Measurements from ENCODE around the gene FGA.
"Not testable (repeated sequence)": the region's sequence is repeated elsewhere in the genome, so short reads cannot be mapped to it uniquely, and the experiment has no call there.

Gene FGA

GRCh38 chr4:154606728-154607723 is 16.5 kb upstream of the FGA start:
- DNase-seq = no peak

GRCh38 chr4:154604696-154605200 is 14.2 kb upstream of the FGA start:
- no peak for DNase-seq

GRCh38 chr4:154603033-154603943 is 12.7 kb upstream of the FGA start:
- DNase-seq = no peak

- no peak for DNase-seq
These were observed 12.0 kb upstream of the FGA start for GRCh38 chr4:154602404-154603020.

- no peak for DNase-seq
These were observed 7.5 kb upstream of the FGA start for GRCh38 chr4:154597798-154598774.

GRCh38 chr4:154597281-154597680 is 6.7 kb upstream of the FGA start:
- not testable (repeated sequence) for DNase-seq

GRCh38 chr4:154595807-154596206 is 5.3 kb upstream of the FGA start:
- DNase-seq = no peak

GRCh38 chr4:154594343-154594742 is 3.8 kb upstream of the FGA start:
- DNase-seq = not testable (repeated sequence)

GRCh38 chr4:154593868-154594267 is 3.3 kb upstream of the FGA start:
- DNase-seq = no peak

- DNase-seq = no peak
These were observed 1.3 kb upstream of the FGA start for GRCh38 chr4:154591890-154592289.

GRCh38 chr4:154589296-154590197 is 995 bp downstream of the FGA start:
- DNase-seq = no peak

GRCh38 chr4:154588198-154588597 is 2.3 kb downstream of the FGA start:
- DNase-seq = no peak

- DNase-seq = no peak
These were observed 4.1 kb downstream of the FGA start for GRCh38 chr4:154586296-154587033.

GRCh38 chr4:154585369-154586018 is 5.0 kb downstream of the FGA start:
- DNase-seq = no peak

- no peak for DNase-seq
These were observed 6.3 kb downstream of the FGA start for GRCh38 chr4:154584259-154584658.

- no peak for DNase-seq
These were observed 6.9 kb downstream of the FGA start for GRCh38 chr4:154583677-154584076.

GRCh38 chr4:154583230-154583629 is 7.3 kb downstream of the FGA start:
- DNase-seq = no peak

- DNase-seq = no peak
These were observed 7.8 kb downstream of the FGA start for GRCh38 chr4:154582723-154583122.

- DNase-seq = no peak
These were observed 10.6 kb downstream of the FGA start for GRCh38 chr4:154579927-154580326.

All from activated T-cell treated with anti-CD3 and anti-CD28 coated beads, Interleukin-2, amount 50 U/mL, for 48 hours (primary cell).